Neural cell (in vitro differentiated cells): Measurements from ENCODE around the gene APBA2.

Experiments used
- POLR2AphosphoS5 ChIP-seq: IDR thresholded peaks from 2 replicates; pipeline ENCODE4 v1.6.1; 2012
- RAD21 ChIP-seq: fragments of 450-650 bp; conservative IDR thresholded peaks from 2 replicates; pipeline ENCODE4 v1.6.1; 2014; ENCODE audit warnings: antibody characterized with exemption, mild to moderate bottlenecking, moderate library complexity
- TF ChIP-seq, protein P1 (sequence below): fragments of 450-650 bp; IDR thresholded peaks from 2 replicates; pipeline ENCODE4 v1.5.1; 2014; ENCODE audit warnings: antibody characterized with exemption, mild to moderate bottlenecking, moderate library complexity; ENCODE audit not compliant: poor library complexity, severe bottlenecking

- TF ChIP-seq, protein P1, sequence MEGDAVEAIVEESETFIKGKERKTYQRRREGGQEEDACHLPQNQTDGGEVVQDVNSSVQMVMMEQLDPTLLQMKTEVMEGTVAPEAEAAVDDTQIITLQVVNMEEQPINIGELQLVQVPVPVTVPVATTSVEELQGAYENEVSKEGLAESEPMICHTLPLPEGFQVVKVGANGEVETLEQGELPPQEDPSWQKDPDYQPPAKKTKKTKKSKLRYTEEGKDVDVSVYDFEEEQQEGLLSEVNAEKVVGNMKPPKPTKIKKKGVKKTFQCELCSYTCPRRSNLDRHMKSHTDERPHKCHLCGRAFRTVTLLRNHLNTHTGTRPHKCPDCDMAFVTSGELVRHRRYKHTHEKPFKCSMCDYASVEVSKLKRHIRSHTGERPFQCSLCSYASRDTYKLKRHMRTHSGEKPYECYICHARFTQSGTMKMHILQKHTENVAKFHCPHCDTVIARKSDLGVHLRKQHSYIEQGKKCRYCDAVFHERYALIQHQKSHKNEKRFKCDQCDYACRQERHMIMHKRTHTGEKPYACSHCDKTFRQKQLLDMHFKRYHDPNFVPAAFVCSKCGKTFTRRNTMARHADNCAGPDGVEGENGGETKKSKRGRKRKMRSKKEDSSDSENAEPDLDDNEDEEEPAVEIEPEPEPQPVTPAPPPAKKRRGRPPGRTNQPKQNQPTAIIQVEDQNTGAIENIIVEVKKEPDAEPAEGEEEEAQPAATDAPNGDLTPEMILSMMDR: no peak
- TF ChIP-seq RAD21: no peak
- no peak for TF ChIP-seq POLR2AphosphoS5
Measured at GRCh38 chr15:29071882-29072273, 186.1 kb downstream of the APBA2 start.
